Renal cortical epithelial cell (primary cell): Measurements from ENCODE around the gene CNPPD1. TPM values are rescaled to one million over a fixed set of nuclear protein-coding genes. Genes with fewer than 3 reads are reported as not detected.

Experiments used
- DNase-seq: peaks from one replicate; pipeline ENCODE4 v3.0.0-alpha.2; 2011; ENCODE audit warnings: low read depth
- total RNA-seq: library from RNA; depleted of rRNA; stranded (reverse); fragments of >200 nt; gene quantifications from 2 replicates; pipeline ENCODE4 v1.2.3, GENCODE V29; 2014

Gene CNPPD1
- total RNA-seq, 1 donor from 2014 or later, result 46.3 TPM

GRCh38 chr2:219160186-219161017, 16.3 kb downstream of the CNPPD1 start, which contains the start of gene NHEJ1:
Gene NHEJ1 (minus strand): TSS chr2:219160815. CDS start chr2:219158362, 2,453 bp downstream.
- DNase-seq, result peak; percentile 78

- no peak for DNase-seq
Measured at GRCh38 chr2:219159771-219160185, 16.9 kb downstream of the CNPPD1 start.

GRCh38 chr2:219158586-219158985, 18.1 kb downstream of the CNPPD1 start:
- no peak for DNase-seq

- DNase-seq, result no peak
Measured at GRCh38 chr2:219158025-219158424, 18.7 kb downstream of the CNPPD1 start.

- DNase-seq, result no peak
Measured at GRCh38 chr2:219157396-219157795, 19.3 kb downstream of the CNPPD1 start.

- DNase-seq, result peak; percentile 70
Measured at GRCh38 chr2:219155054-219155644, 21.6 kb downstream of the CNPPD1 start.

GRCh38 chr2:219149667-219150066, 27.1 kb downstream of the CNPPD1 start:
- DNase-seq, result peak; percentile 62

GRCh38 chr2:219142329-219142728, 34.4 kb downstream of the CNPPD1 start:
- peak; percentile 94 for DNase-seq

- no peak for DNase-seq
Measured at GRCh38 chr2:219140722-219141121, 36.0 kb downstream of the CNPPD1 start.

GRCh38 chr2:219133976-219134375, 42.7 kb downstream of the CNPPD1 start:
- DNase-seq, result no peak

GRCh38 chr2:219131744-219132143, 45.0 kb downstream of the CNPPD1 start:
- no peak for DNase-seq

GRCh38 chr2:219131327-219131726, 45.4 kb downstream of the CNPPD1 start:
- no peak for DNase-seq

GRCh38 chr2:219129589-219129988, 47.1 kb downstream of the CNPPD1 start:
- no peak for DNase-seq

- no peak for DNase-seq
Measured at GRCh38 chr2:219128396-219128795, 48.3 kb downstream of the CNPPD1 start.

- DNase-seq, result no peak
Measured at GRCh38 chr2:219127037-219127635, 49.6 kb downstream of the CNPPD1 start.

GRCh38 chr2:219126555-219126954, 50.2 kb downstream of the CNPPD1 start:
- peak; percentile 78 for DNase-seq

- DNase-seq, result no peak
Measured at GRCh38 chr2:219125886-219126270, 50.8 kb downstream of the CNPPD1 start.

GRCh38 chr2:219125225-219125885, 51.4 kb downstream of the CNPPD1 start:
- DNase-seq, result peak; percentile 97

- no peak for DNase-seq
Measured at GRCh38 chr2:219124381-219125110, 52.2 kb downstream of the CNPPD1 start.

GRCh38 chr2:219123356-219124135, 53.2 kb downstream of the CNPPD1 start:
- DNase-seq, result no peak
